Endodermal cell (in vitro differentiated cells): Measurements from ENCODE around the gene PDE6A. TPM values are rescaled to one million over a fixed set of nuclear protein-coding genes. Genes with fewer than 3 reads are reported as not detected.
"Not testable (repeated sequence)": the region's sequence is repeated elsewhere in the genome, so short reads cannot be mapped to it uniquely, and the experiment has no call there.

Experiments used
- DNase-seq: peaks from one replicate; pipeline ENCODE4 v3.0.0-alpha.2; 2017
- H3K27ac ChIP-seq: 2 replicates; pipeline ENCODE4 v1.5.1; 2013; ENCODE audit warnings: mild to moderate bottlenecking, low read depth, low read length, moderate library complexity
- H3K27me3 ChIP-seq: 2 replicates; pipeline ENCODE4 v1.6.1; 2013; ENCODE audit warnings: mild to moderate bottlenecking, low read length, moderate library complexity; ENCODE audit not compliant: insufficient read depth, control insufficient read depth, poor library complexity, severe bottlenecking
- H3K36me3 ChIP-seq: 2 replicates; pipeline ENCODE4 v1.7.0; 2013; ENCODE audit warnings: mild to moderate bottlenecking, low read length, moderate library complexity; ENCODE audit not compliant: control insufficient read depth, insufficient read depth
- H3K4me1 ChIP-seq: one replicate; pipeline ENCODE4 v1.7.0; 2013; ENCODE audit warnings: low read length; ENCODE audit not compliant: control insufficient read depth, insufficient read depth
- H3K4me3 ChIP-seq: 2 replicates; pipeline ENCODE4 v1.5.1; 2013; ENCODE audit warnings: mild to moderate bottlenecking, low read length, moderate library complexity
- H3K9ac ChIP-seq: 2 replicates; pipeline ENCODE4 v1.6.1; 2013; ENCODE audit warnings: mild to moderate bottlenecking, low read length, moderate library complexity; ENCODE audit not compliant: poor library complexity, severe bottlenecking; ENCODE audit errors: extremely low read depth
- H3K9me3 ChIP-seq: 2 replicates; pipeline ENCODE4 v1.6.1; 2013; ENCODE audit warnings: mild to moderate bottlenecking, low read length, moderate library complexity; ENCODE audit not compliant: control insufficient read depth
- H3K27ac Mint-ChIP-seq: 2 replicates; pipeline ENCODE4 v1.8.0; 2020; ENCODE audit warnings: mixed read lengths
- H3K27me3 Mint-ChIP-seq: 2 replicates; pipeline ENCODE4 v1.8.0; 2021; ENCODE audit warnings: mild to moderate bottlenecking, mixed read lengths; ENCODE audit not compliant: insufficient read depth
- H3K36me3 Mint-ChIP-seq: 2 replicates; pipeline ENCODE4 v1.8.0; 2020; ENCODE audit warnings: low read depth, mixed read lengths
- H3K4me1 Mint-ChIP-seq: 2 replicates; pipeline ENCODE4 v1.8.0; 2020; ENCODE audit warnings: mixed read lengths
- H3K4me3 Mint-ChIP-seq: 2 replicates; pipeline ENCODE4 v1.8.0; 2020; ENCODE audit warnings: mild to moderate bottlenecking, moderate library complexity, mixed read lengths
- H3K9me3 Mint-ChIP-seq: 2 replicates; pipeline ENCODE4 v1.8.0; 2020; ENCODE audit warnings: mild to moderate bottlenecking, mixed read lengths
- CTCF ChIP-seq: fragments of 200-600 bp; sonication (generic); conservative IDR thresholded peaks from 2 replicates; pipeline ENCODE4 v1.5.0; 2021; ENCODE audit warnings: antibody characterized with exemption, mild to moderate bottlenecking
- WGBS, 2 experiments: methylation state at CpG; one replicate each; pipeline versions ENCODE4 v1.1.5 to v1.1.7; 2013; ENCODE audit warnings: missing lambda C conversion rate in 2 of 2, mixed read lengths in 1 of 2; ENCODE audit not compliant: insufficient coverage in 1 of 2, insufficient read length in 1 of 2; 5-methylcytosine and 5-hydroxymethylcytosine counted together
- total RNA-seq, 2 donors: library from RNA; stranded (reverse); fragmentation: NEBNext Ultra II Directional in 1 of 2; extraction: Animal tissue kit (Norgen Biotek cat#: 25700) in 1 of 2; gene quantifications; 2 replicates in 1 of 2; 3 replicates in 1 of 2; pipeline ENCODE4 v1.2.1, GENCODE V29; 2021

The PDE6A gene
- total RNA-seq, 2 donors from 2014 or later: 0.07 TPM; not detected in 1

GRCh38 chr5:149860801-149861322 lies 83.7 kb downstream of the PDE6A start:
- no peaks in the 10 kb centered on the region for H3K9me3 Mint-ChIP-seq
- no peaks in the 10 kb centered on the region for H3K9me3 ChIP-seq
- H3K4me3 ChIP-seq: no peak overlapping the region
- TF ChIP-seq CTCF: no peak
- H3K27me3 Mint-ChIP-seq: no peaks in the 10 kb centered on the region
- DNase-seq: no peak
- no peaks in the 10 kb centered on the region for H3K36me3 ChIP-seq
- no peak overlapping the region for H3K27ac ChIP-seq
- peaks cover 11% of the 10 kb centered on the region for H3K4me1 Mint-ChIP-seq
- no peak overlapping the region for H3K4me3 Mint-ChIP-seq
- H3K36me3 Mint-ChIP-seq: no peaks in the 10 kb centered on the region
- no peaks in the 10 kb centered on the region for H3K4me1 ChIP-seq
- no peaks in the 10 kb centered on the region for H3K27me3 ChIP-seq
- WGBS, 2 experiments: 74 to 75% methylated on average over 6 to 7 of the region's 7 CpGs
- H3K9ac ChIP-seq: no peak overlapping the region
- peak overlapping the region; percentile 19 for H3K27ac Mint-ChIP-seq

- Mint-ChIP-seq H3K27me3 (no peaks in the 10 kb centered on the region), H3K9me3 (no peaks in the 10 kb centered on the region), H3K36me3 (no peaks in the 10 kb centered on the region), H3K4me1 (peaks cover 11% of the 10 kb centered on the region), H3K4me3 (no peak overlapping the region), H3K27ac (no peak overlapping the region)
- Histone ChIP-seq H3K4me1 (no peaks in the 10 kb centered on the region), H3K9ac (no peak overlapping the region), H3K27me3 (no peaks in the 10 kb centered on the region), H3K36me3 (no peaks in the 10 kb centered on the region), H3K9me3 (no peaks in the 10 kb centered on the region), H3K27ac (no peak overlapping the region), H3K4me3 (no peak overlapping the region)
- no peak for DNase-seq
- 97 to 100% methylated on average over 4 of the region's 4 CpGs for WGBS, 2 experiments
- no peak for TF ChIP-seq CTCF
These were observed 84.8 kb downstream of the PDE6A start for GRCh38 chr5:149859746-149860145.

GRCh38 chr5:149858481-149858880 lies 86.1 kb downstream of the PDE6A start:
- 96 to 100% methylated on average over 1 to 5 of the region's 6 CpGs for WGBS, 2 experiments
- H3K27me3 Mint-ChIP-seq, H3K9ac ChIP-seq, H3K4me1 ChIP-seq, H3K36me3 ChIP-seq, DNase-seq, H3K9me3 ChIP-seq, H3K36me3 Mint-ChIP-seq, H3K4me3 ChIP-seq, H3K27ac Mint-ChIP-seq, H3K9me3 Mint-ChIP-seq, H3K27me3 ChIP-seq, H3K27ac ChIP-seq, H3K4me3 Mint-ChIP-seq: not testable (repeated sequence)
- peaks cover 15% of the 10 kb centered on the region for H3K4me1 Mint-ChIP-seq

- DNase-seq: no peak
- no peaks in the 10 kb centered on the region for H3K4me1 ChIP-seq
- no peak for TF ChIP-seq CTCF
- Mint-ChIP-seq H3K4me1 (peaks cover 24% of the 10 kb centered on the region), H3K4me3 (no peak overlapping the region), H3K27me3 (no peaks in the 10 kb centered on the region), H3K36me3 (no peaks in the 10 kb centered on the region), H3K9me3 (no peaks in the 10 kb centered on the region), H3K27ac (no peak overlapping the region)
- H3K27me3 ChIP-seq: no peaks in the 10 kb centered on the region
- no peak overlapping the region for H3K27ac ChIP-seq
- no peak overlapping the region for H3K9ac ChIP-seq
- no peaks in the 10 kb centered on the region for H3K36me3 ChIP-seq
- H3K4me3 ChIP-seq: no peak overlapping the region
- H3K9me3 ChIP-seq: no peaks in the 10 kb centered on the region
- 90 to 92% methylated on average over 3 to 4 of the region's 4 CpGs for WGBS, 2 experiments
These were observed 87.1 kb downstream of the PDE6A start for GRCh38 chr5:149857499-149857898.
